ENCODE data around the gene NELFB. TPM values are rescaled to one million over a fixed set of nuclear protein-coding genes. Genes with fewer than 3 reads are reported as not detected.

NELFB gene
- total and polyA plus RNA-seq, 2 donors, result 20.4 to 38.8 TPM

- peaks cover 15 to 16% of the 10 kb centered on the region in 2 donors for H3K36me3 ChIP-seq (ENCODE audit: control insufficient read depth in 2 of 2, insufficient read depth in 2 of 2, low read length in 1 of 2)
- peaks cover 7 to 11% of the 10 kb centered on the region in 2 donors for H3K9me3 ChIP-seq (ENCODE audit: control insufficient read depth in 2 of 2, insufficient read depth in 1 of 2, low read length in 1 of 2)
- H3K27me3 ChIP-seq (ENCODE audit: control insufficient read depth in 2 of 2, insufficient read depth in 1 of 2, low read length in 1 of 2), result peaks cover 55 to 92% of the 10 kb centered on the region in 2 donors
- WGBS, result 11% methylated on average over 25 of the region's 25 CpGs
- H3K27ac ChIP-seq (ENCODE audit: low read depth in 1 of 2, low read length in 1 of 2), result peak within 1 kb of the TSS; percentile 10 to 24
- peak within 1 kb of the TSS; percentile 8 to 31 for H3K4me3 ChIP-seq (ENCODE audit: low read length in 2 of 2)
- DNase-seq (ENCODE audit: low read depth in 6 of 9, low spot score in 9 of 9), result no peak
- H3K4me1 ChIP-seq (ENCODE audit: control insufficient read depth in 2 of 2, insufficient read depth in 2 of 2, low read length in 2 of 2), result peaks cover 0 to 31% of the 10 kb centered on the region in 2 donors
These were observed 22.4 kb downstream of the NELFB start, which contains the start of gene TOR4A for GRCh38 chr9:137277329-137278041. Gene TOR4A, plus strand, starts transcription at chr9:137277726. Its CDS starts 964 bp downstream, at chr9:137278690.

- peak overlapping the region; percentile 8 to 31 for H3K4me3 ChIP-seq (ENCODE audit: low read length in 2 of 2)
- H3K27ac ChIP-seq (ENCODE audit: low read depth in 1 of 2, low read length in 1 of 2), result no peak overlapping the region
These were observed 23.1 kb downstream of the NELFB start for GRCh38 chr9:137278061-137278701.

GRCh38 chr9:137278721-137279711 lies 23.9 kb downstream of the NELFB start:
- H3K4me1 ChIP-seq (ENCODE audit: control insufficient read depth in 2 of 2, insufficient read depth in 2 of 2, low read length in 2 of 2), result peaks cover 0 to 25% of the 10 kb centered on the region in 2 donors
- peaks cover under 1% of the 10 kb centered on the region in 2 donors for H3K36me3 ChIP-seq (ENCODE audit: control insufficient read depth in 2 of 2, insufficient read depth in 2 of 2, low read length in 1 of 2)
- H3K27ac ChIP-seq (ENCODE audit: low read depth in 1 of 2, low read length in 1 of 2), result no peak overlapping the region
- H3K27me3 ChIP-seq (ENCODE audit: control insufficient read depth in 2 of 2, insufficient read depth in 1 of 2, low read length in 1 of 2), result peaks cover 55 to 94% of the 10 kb centered on the region in 2 donors
- peaks cover 7 to 11% of the 10 kb centered on the region in 2 donors for H3K9me3 ChIP-seq (ENCODE audit: control insufficient read depth in 2 of 2, insufficient read depth in 1 of 2, low read length in 1 of 2)
- no peak for DNase-seq (ENCODE audit: low read depth in 6 of 9, low spot score in 9 of 9)
- WGBS, result 93% methylated on average over 139 of the region's 139 CpGs
- no peak overlapping the region for H3K4me3 ChIP-seq (ENCODE audit: low read length in 2 of 2)

More at GRCh38 chr9:137278061-137278701, 23.1 kb downstream of the NELFB start:
- peaks cover 8 to 9% of the 10 kb centered on the region in 2 donors for H3K36me3 ChIP-seq (ENCODE audit: control insufficient read depth in 2 of 2, insufficient read depth in 2 of 2, low read length in 1 of 2)
- peaks cover 7 to 11% of the 10 kb centered on the region in 2 donors for H3K9me3 ChIP-seq (ENCODE audit: control insufficient read depth in 2 of 2, insufficient read depth in 1 of 2, low read length in 1 of 2)
- WGBS, result 18% methylated on average over 54 of the region's 54 CpGs
- H3K4me1 ChIP-seq (ENCODE audit: control insufficient read depth in 2 of 2, insufficient read depth in 2 of 2, low read length in 2 of 2), result peaks cover 0 to 28% of the 10 kb centered on the region in 2 donors
- DNase-seq (ENCODE audit: low read depth in 6 of 9, low spot score in 9 of 9), result no peak
- peaks cover 54 to 93% of the 10 kb centered on the region in 2 donors for H3K27me3 ChIP-seq (ENCODE audit: control insufficient read depth in 2 of 2, insufficient read depth in 1 of 2, low read length in 1 of 2)

- no peak overlapping the region for H3K4me3 ChIP-seq (ENCODE audit: low read length in 2 of 2)
- H3K9me3 ChIP-seq (ENCODE audit: control insufficient read depth in 2 of 2, insufficient read depth in 1 of 2, low read length in 1 of 2), result peaks cover 7 to 11% of the 10 kb centered on the region in 2 donors
- H3K27me3 ChIP-seq (ENCODE audit: control insufficient read depth in 2 of 2, insufficient read depth in 1 of 2, low read length in 1 of 2), result peaks cover 55 to 94% of the 10 kb centered on the region in 2 donors
- no peak overlapping the region for H3K27ac ChIP-seq (ENCODE audit: low read depth in 1 of 2, low read length in 1 of 2)
- H3K4me1 ChIP-seq (ENCODE audit: control insufficient read depth in 2 of 2, insufficient read depth in 2 of 2, low read length in 2 of 2), result peaks cover 0 to 22% of the 10 kb centered on the region in 2 donors
- H3K36me3 ChIP-seq (ENCODE audit: control insufficient read depth in 2 of 2, insufficient read depth in 2 of 2, low read length in 1 of 2), result no peaks in the 10 kb centered on the region
- DNase-seq (ENCODE audit: low read depth in 6 of 9, low spot score in 9 of 9), result no peak
- 95% methylated on average over 41 of the region's 41 CpGs for WGBS
These were observed 24.8 kb downstream of the NELFB start for GRCh38 chr9:137279741-137280473.

GRCh38 chr9:137280474-137281344 lies 25.6 kb downstream of the NELFB start:
- Histone ChIP-seq H3K4me3 (ENCODE audit: low read length in 2 of 2) (no peak overlapping the region), H3K27me3 (ENCODE audit: control insufficient read depth in 2 of 2, insufficient read depth in 1 of 2, low read length in 1 of 2) (peaks cover 52 to 87% of the 10 kb centered on the region in 2 donors), H3K4me1 (ENCODE audit: control insufficient read depth in 2 of 2, insufficient read depth in 2 of 2, low read length in 2 of 2) (peaks cover 0 to 22% of the 10 kb centered on the region in 2 donors), H3K36me3 (ENCODE audit: control insufficient read depth in 2 of 2, insufficient read depth in 2 of 2, low read length in 1 of 2) (no peaks in the 10 kb centered on the region), H3K9me3 (ENCODE audit: control insufficient read depth in 2 of 2, insufficient read depth in 1 of 2, low read length in 1 of 2) (peaks cover 7 to 13% of the 10 kb centered on the region in 2 donors), H3K27ac (ENCODE audit: low read depth in 1 of 2, low read length in 1 of 2) (no peak overlapping the region)
- no peak for DNase-seq (ENCODE audit: low read depth in 6 of 9, low spot score in 9 of 9)
- WGBS, result 44% methylated on average over 85 of the region's 85 CpGs

- H3K27ac ChIP-seq (ENCODE audit: low read depth in 1 of 2, low read length in 1 of 2), result no peak overlapping the region
- no peak overlapping the region for H3K4me3 ChIP-seq (ENCODE audit: low read length in 2 of 2)
- peaks cover 0 to 19% of the 10 kb centered on the region in 2 donors for H3K4me1 ChIP-seq (ENCODE audit: control insufficient read depth in 2 of 2, insufficient read depth in 2 of 2, low read length in 2 of 2)
- no peaks in the 10 kb centered on the region for H3K36me3 ChIP-seq (ENCODE audit: control insufficient read depth in 2 of 2, insufficient read depth in 2 of 2, low read length in 1 of 2)
- DNase-seq (ENCODE audit: low read depth in 6 of 9, low spot score in 9 of 9), result no peak
- peaks cover 45 to 82% of the 10 kb centered on the region in 2 donors for H3K27me3 ChIP-seq (ENCODE audit: control insufficient read depth in 2 of 2, insufficient read depth in 1 of 2, low read length in 1 of 2)
- peaks cover 7 to 13% of the 10 kb centered on the region in 2 donors for H3K9me3 ChIP-seq (ENCODE audit: control insufficient read depth in 2 of 2, insufficient read depth in 1 of 2, low read length in 1 of 2)
- WGBS, result 83% methylated on average over 39 of the region's 39 CpGs
These were observed 26.4 kb downstream of the NELFB start for GRCh38 chr9:137281345-137282116.

- peak in 1 of 9 donors; percentile 43 for DNase-seq (ENCODE audit: low read depth in 6 of 9, low spot score in 9 of 9)
- Histone ChIP-seq H3K4me1 (ENCODE audit: control insufficient read depth in 2 of 2, insufficient read depth in 2 of 2, low read length in 2 of 2) (no peaks in the 10 kb centered on the region), H3K36me3 (ENCODE audit: control insufficient read depth in 2 of 2, insufficient read depth in 2 of 2, low read length in 1 of 2) (no peaks in the 10 kb centered on the region), H3K4me3 (ENCODE audit: low read length in 2 of 2) (no peak overlapping the region), H3K9me3 (ENCODE audit: control insufficient read depth in 2 of 2, insufficient read depth in 1 of 2, low read length in 1 of 2) (peaks cover 0 to 2% of the 10 kb centered on the region in 2 donors), H3K27ac (ENCODE audit: low read depth in 1 of 2, low read length in 1 of 2) (no peak overlapping the region), H3K27me3 (ENCODE audit: control insufficient read depth in 2 of 2, insufficient read depth in 1 of 2, low read length in 1 of 2) (peaks cover 2 to 40% of the 10 kb centered on the region in 2 donors)
- 62% methylated on average over 14 of the region's 14 CpGs for WGBS
These were observed 31.9 kb downstream of the NELFB start for GRCh38 chr9:137286975-137287383.

Data from thymus (tissue), 11 donors.